Panc1 (cell line): ENCODE measurements around the gene CNST.

Experiments
- POLR2AphosphoS5 ChIP-seq: IDR thresholded peaks from 2 replicates; pipeline ENCODE4 v1.6.1; 2012; ENCODE audit warnings: mild to moderate bottlenecking, low read depth, low read length, moderate library complexity
- SIN3A ChIP-seq: IDR thresholded peaks from 2 replicates; pipeline ENCODE4 v1.6.1; 2012; ENCODE audit warnings: low read depth, mild to moderate bottlenecking, low read length, moderate library complexity, borderline replicate concordance; ENCODE audit not compliant: insufficient read depth
- TCF7L2 ChIP-seq: IDR thresholded peaks from 2 replicates; pipeline ENCODE4 v1.6.1; 2011; ENCODE audit warnings: mild to moderate bottlenecking, low read depth, low read length, inconsistent platforms
- TF ChIP-seq, protein P1 (sequence below): fragments of 450-650 bp; IDR thresholded peaks from 2 replicates; pipeline ENCODE4 v1.5.1; 2017; ENCODE audit warnings: mild to moderate bottlenecking
- TF ChIP-seq, protein P2 (sequence below), 2 experiments: IDR thresholded peaks; 2 replicates each; pipeline ENCODE4 v1.6.1; 2011 to 2012; ENCODE audit warnings: low read depth in 2 of 2, control low read depth in 1 of 2, low read length in 1 of 2, mild to moderate bottlenecking in 1 of 2, moderate library complexity in 1 of 2; ENCODE audit not compliant: insufficient read depth in 1 of 2

DNA sequence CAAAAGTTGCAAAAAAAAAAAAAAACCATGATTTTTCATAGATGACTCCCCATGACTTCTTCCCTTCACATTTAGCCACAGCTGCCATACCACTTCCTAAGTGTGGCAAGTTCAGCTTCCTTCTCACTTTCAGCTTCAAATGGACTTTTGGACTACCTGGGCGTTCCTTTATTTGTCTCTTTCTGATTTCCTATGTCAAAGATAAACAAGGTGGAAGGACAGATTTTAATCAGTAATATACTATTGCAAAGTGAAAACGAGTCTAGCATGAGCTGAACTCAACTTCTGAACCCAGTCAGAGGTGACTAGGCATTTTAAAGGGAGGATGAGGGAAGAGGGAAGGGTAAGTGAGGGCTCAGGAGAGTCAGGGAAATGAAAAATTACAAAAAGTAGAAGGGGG, 143.6 kb downstream of the CNST start:
- TF ChIP-seq, protein P1, sequence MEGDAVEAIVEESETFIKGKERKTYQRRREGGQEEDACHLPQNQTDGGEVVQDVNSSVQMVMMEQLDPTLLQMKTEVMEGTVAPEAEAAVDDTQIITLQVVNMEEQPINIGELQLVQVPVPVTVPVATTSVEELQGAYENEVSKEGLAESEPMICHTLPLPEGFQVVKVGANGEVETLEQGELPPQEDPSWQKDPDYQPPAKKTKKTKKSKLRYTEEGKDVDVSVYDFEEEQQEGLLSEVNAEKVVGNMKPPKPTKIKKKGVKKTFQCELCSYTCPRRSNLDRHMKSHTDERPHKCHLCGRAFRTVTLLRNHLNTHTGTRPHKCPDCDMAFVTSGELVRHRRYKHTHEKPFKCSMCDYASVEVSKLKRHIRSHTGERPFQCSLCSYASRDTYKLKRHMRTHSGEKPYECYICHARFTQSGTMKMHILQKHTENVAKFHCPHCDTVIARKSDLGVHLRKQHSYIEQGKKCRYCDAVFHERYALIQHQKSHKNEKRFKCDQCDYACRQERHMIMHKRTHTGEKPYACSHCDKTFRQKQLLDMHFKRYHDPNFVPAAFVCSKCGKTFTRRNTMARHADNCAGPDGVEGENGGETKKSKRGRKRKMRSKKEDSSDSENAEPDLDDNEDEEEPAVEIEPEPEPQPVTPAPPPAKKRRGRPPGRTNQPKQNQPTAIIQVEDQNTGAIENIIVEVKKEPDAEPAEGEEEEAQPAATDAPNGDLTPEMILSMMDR = no peak
- no peak for TF ChIP-seq TCF7L2
- TF ChIP-seq SIN3A = no peak
- TF ChIP-seq POLR2AphosphoS5 = no peak
- TF ChIP-seq, protein P2, sequence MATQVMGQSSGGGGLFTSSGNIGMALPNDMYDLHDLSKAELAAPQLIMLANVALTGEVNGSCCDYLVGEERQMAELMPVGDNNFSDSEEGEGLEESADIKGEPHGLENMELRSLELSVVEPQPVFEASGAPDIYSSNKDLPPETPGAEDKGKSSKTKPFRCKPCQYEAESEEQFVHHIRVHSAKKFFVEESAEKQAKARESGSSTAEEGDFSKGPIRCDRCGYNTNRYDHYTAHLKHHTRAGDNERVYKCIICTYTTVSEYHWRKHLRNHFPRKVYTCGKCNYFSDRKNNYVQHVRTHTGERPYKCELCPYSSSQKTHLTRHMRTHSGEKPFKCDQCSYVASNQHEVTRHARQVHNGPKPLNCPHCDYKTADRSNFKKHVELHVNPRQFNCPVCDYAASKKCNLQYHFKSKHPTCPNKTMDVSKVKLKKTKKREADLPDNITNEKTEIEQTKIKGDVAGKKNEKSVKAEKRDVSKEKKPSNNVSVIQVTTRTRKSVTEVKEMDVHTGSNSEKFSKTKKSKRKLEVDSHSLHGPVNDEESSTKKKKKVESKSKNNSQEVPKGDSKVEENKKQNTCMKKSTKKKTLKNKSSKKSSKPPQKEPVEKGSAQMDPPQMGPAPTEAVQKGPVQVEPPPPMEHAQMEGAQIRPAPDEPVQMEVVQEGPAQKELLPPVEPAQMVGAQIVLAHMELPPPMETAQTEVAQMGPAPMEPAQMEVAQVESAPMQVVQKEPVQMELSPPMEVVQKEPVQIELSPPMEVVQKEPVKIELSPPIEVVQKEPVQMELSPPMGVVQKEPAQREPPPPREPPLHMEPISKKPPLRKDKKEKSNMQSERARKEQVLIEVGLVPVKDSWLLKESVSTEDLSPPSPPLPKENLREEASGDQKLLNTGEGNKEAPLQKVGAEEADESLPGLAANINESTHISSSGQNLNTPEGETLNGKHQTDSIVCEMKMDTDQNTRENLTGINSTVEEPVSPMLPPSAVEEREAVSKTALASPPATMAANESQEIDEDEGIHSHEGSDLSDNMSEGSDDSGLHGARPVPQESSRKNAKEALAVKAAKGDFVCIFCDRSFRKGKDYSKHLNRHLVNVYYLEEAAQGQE (IDR thresholded peaks at IDR 0.05; ENCODE audit: insufficient read depth in 1 of 2, low read depth in 2 of 2, low read length in 1 of 2) = no peak
